HG02938 (cell line): ENCODE measurements around the gene GASK1A.

ENCODE experiments used
- ATAC-seq: cut with Tn5 transposase; IDR thresholded peaks from one replicate; pipeline ENCODE4 v1.9.1; 2021; ENCODE audit warnings: mild to moderate bottlenecking, moderate library complexity; ENCODE audit not compliant: unreplicated experiment

Gene GASK1A

GRCh38 chr3:42982645-42983412 lies 3.7 kb downstream of the GASK1A start:
- no peak for ATAC-seq

- no peak for ATAC-seq
Measured at GRCh38 chr3:42983927-42984326, 4.8 kb downstream of the GASK1A start.

GRCh38 chr3:42984701-42985100 lies 5.6 kb downstream of the GASK1A start:
- no peak for ATAC-seq

- no peak for ATAC-seq
Measured at GRCh38 chr3:42988097-42988496, 9.0 kb downstream of the GASK1A start.

GRCh38 chr3:42988566-42988965 lies 9.5 kb downstream of the GASK1A start:
- ATAC-seq = no peak

GRCh38 chr3:42991341-42992315 lies 12.5 kb downstream of the GASK1A start:
- no peak for ATAC-seq

- no peak for ATAC-seq
Measured at GRCh38 chr3:42994595-42994994, 15.5 kb downstream of the GASK1A start.

GRCh38 chr3:42996021-42996420 lies 16.9 kb downstream of the GASK1A start:
- no peak for ATAC-seq

- no peak for ATAC-seq
Measured at GRCh38 chr3:42996633-42997075, 17.5 kb downstream of the GASK1A start.

GRCh38 chr3:42999212-42999611 lies 20.1 kb downstream of the GASK1A start:
- no peak for ATAC-seq

GRCh38 chr3:42999632-43000031 lies 20.5 kb downstream of the GASK1A start:
- ATAC-seq = no peak

- ATAC-seq = no peak
Measured at GRCh38 chr3:43000387-43000786, 21.3 kb downstream of the GASK1A start.

- no peak for ATAC-seq
Measured at GRCh38 chr3:43001094-43001553, 22.0 kb downstream of the GASK1A start.

- ATAC-seq = no peak
Measured at GRCh38 chr3:43001556-43002121, 22.5 kb downstream of the GASK1A start.

- no peak for ATAC-seq
Measured at GRCh38 chr3:43004282-43004681, 25.2 kb downstream of the GASK1A start.

- ATAC-seq = no peak
Measured at GRCh38 chr3:43005253-43005652, 26.1 kb downstream of the GASK1A start.

- no peak for ATAC-seq
Measured at GRCh38 chr3:43005981-43006380, 26.9 kb downstream of the GASK1A start.

- ATAC-seq = no peak
Measured at GRCh38 chr3:43006825-43007224, 27.7 kb downstream of the GASK1A start.

- ATAC-seq = no peak
Measured at GRCh38 chr3:43009547-43009946, 30.4 kb downstream of the GASK1A start.

GRCh38 chr3:43010638-43011037 lies 31.5 kb downstream of the GASK1A start:
- no peak for ATAC-seq

- no peak for ATAC-seq
Measured at GRCh38 chr3:43011638-43012037, 32.5 kb downstream of the GASK1A start.
